CD4-positive, alpha-beta T cell treated with Interleukin-6 at 100 ng/mL for 8 hours (primary cell): ENCODE measurements around the gene TRIM31.

ENCODE experiments used
- DNase-seq: peaks from one replicate; pipeline ENCODE4 v3.0.0-alpha.2; 2020; ENCODE audit warnings: mixed read lengths, low spot score

The TRIM31 gene

GRCh38 chr6:30075790-30076732 is 36.8 kb downstream of the TRIM31 start:
- DNase-seq = no peak

GRCh38 chr6:30075094-30075789 is 37.6 kb downstream of the TRIM31 start, which contains the start of gene RNF39:
RNF39 (minus strand) TSS chr6:30075769; CDS start chr6:30075585, 184 bp downstream.
- DNase-seq = no peak

- DNase-seq = no peak
Observed at GRCh38 chr6:30074331-30075093, 38.4 kb downstream of the TRIM31 start.

GRCh38 chr6:30073489-30074235 is 39.2 kb downstream of the TRIM31 start:
- no peak for DNase-seq

- no peak for DNase-seq
Observed at GRCh38 chr6:30071858-30072257, 41.0 kb downstream of the TRIM31 start.

- peak; percentile 9 for DNase-seq
Observed at GRCh38 chr6:30071081-30071818, 41.6 kb downstream of the TRIM31 start.

- DNase-seq = no peak
Observed at GRCh38 chr6:30067460-30068139, 45.3 kb downstream of the TRIM31 start.

GRCh38 chr6:30066577-30067459 is 46.1 kb downstream of the TRIM31 start, which contains the start of gene PPP1R11:
PPP1R11 (plus strand) TSS chr6:30067198; CDS start chr6:30067411, 213 bp downstream.
- DNase-seq = peak; percentile 99

GRCh38 chr6:30066082-30066481 is 46.8 kb downstream of the TRIM31 start:
- peak; percentile 15 for DNase-seq

GRCh38 chr6:30063315-30063714 is 49.6 kb downstream of the TRIM31 start:
- DNase-seq = no peak

GRCh38 chr6:30062471-30063178 is 50.3 kb downstream of the TRIM31 start:
- DNase-seq = no peak

GRCh38 chr6:30061858-30062458 is 50.9 kb downstream of the TRIM31 start:
- DNase-seq = peak; percentile 50

GRCh38 chr6:30061092-30061857 is 51.6 kb downstream of the TRIM31 start, which contains the start of gene POLR1H:
POLR1H (plus strand) TSS chr6:30061265; CDS start chr6:30061525, 260 bp downstream.
- peak; percentile 90 for DNase-seq

- no peak for DNase-seq
Observed at GRCh38 chr6:30060606-30061091, 52.2 kb downstream of the TRIM31 start.

GRCh38 chr6:30055513-30055912 is 57.4 kb downstream of the TRIM31 start:
- no peak for DNase-seq

- no peak for DNase-seq
Observed at GRCh38 chr6:30053682-30054081, 59.2 kb downstream of the TRIM31 start.
